ENCODE data around the gene CTSH. TPM values are rescaled to one million over a fixed set of nuclear protein-coding genes. Genes with fewer than 3 reads are reported as not detected.

CTSH gene
- total RNA-seq, 1 experiment from 2014 or later: 536 TPM

GRCh38 chr15:78977591-78978347 lies 32.9 kb upstream of the CTSH start:
- DNase-seq (ENCODE audit: low spot score): no peak

GRCh38 chr15:78977091-78977571 lies 32.3 kb upstream of the CTSH start:
- DNase-seq (ENCODE audit: low spot score): no peak

- no peak for DNase-seq (ENCODE audit: low spot score)
Observed at GRCh38 chr15:78976691-78977090, 31.8 kb upstream of the CTSH start.

- no peak for DNase-seq (ENCODE audit: low spot score)
Observed at GRCh38 chr15:78974272-78974918, 29.5 kb upstream of the CTSH start.

GRCh38 chr15:78969687-78970349 lies 25.0 kb upstream of the CTSH start:
- no peak for DNase-seq (ENCODE audit: low spot score)

GRCh38 chr15:78968539-78969271 lies 23.9 kb upstream of the CTSH start:
- peak; percentile 86 for DNase-seq (ENCODE audit: low spot score)

GRCh38 chr15:78968114-78968513 lies 23.3 kb upstream of the CTSH start:
- no peak for DNase-seq (ENCODE audit: low spot score)

GRCh38 chr15:78960308-78960707 lies 15.5 kb upstream of the CTSH start:
- DNase-seq (ENCODE audit: low spot score): no peak

- no peak for DNase-seq (ENCODE audit: low spot score)
Observed at GRCh38 chr15:78959360-78959759, 14.5 kb upstream of the CTSH start.

- no peak for DNase-seq (ENCODE audit: low spot score)
Observed at GRCh38 chr15:78957416-78958093, 12.7 kb upstream of the CTSH start.

GRCh38 chr15:78956937-78957336 lies 12.1 kb upstream of the CTSH start:
- DNase-seq (ENCODE audit: low spot score): no peak

GRCh38 chr15:78955355-78955754 lies 10.5 kb upstream of the CTSH start:
- no peak for DNase-seq (ENCODE audit: low spot score)

- peak; percentile 72 for DNase-seq (ENCODE audit: low spot score)
Observed at GRCh38 chr15:78951841-78952238, 7.0 kb upstream of the CTSH start.

GRCh38 chr15:78950902-78951840 lies 6.3 kb upstream of the CTSH start:
- peak; percentile 71 for DNase-seq (ENCODE audit: low spot score)

GRCh38 chr15:78950343-78950742 lies 5.5 kb upstream of the CTSH start:
- peak; percentile 84 for DNase-seq (ENCODE audit: low spot score)

GRCh38 chr15:78949461-78949860 lies 4.6 kb upstream of the CTSH start:
- peak; percentile 80 for DNase-seq (ENCODE audit: low spot score)

GRCh38 chr15:78947506-78947905 lies 2.7 kb upstream of the CTSH start:
- no peak for DNase-seq (ENCODE audit: low spot score)

- DNase-seq (ENCODE audit: low spot score): no peak
Observed at GRCh38 chr15:78946493-78946892, 1.6 kb upstream of the CTSH start.

GRCh38 chr15:78944202-78944625 lies 632 bp downstream of the CTSH start:
- DNase-seq (ENCODE audit: low spot score): peak; percentile 71

- DNase-seq (ENCODE audit: low spot score): no peak
Observed at GRCh38 chr15:78943692-78944091, 1.2 kb downstream of the CTSH start.

Data from HT-29 (cell line).